ENCODE measurements around the gene LIN7C. TPM values are rescaled to one million over a fixed set of nuclear protein-coding genes. Genes with fewer than 3 reads are reported as not detected.
"Not testable (repeated sequence)": the region's sequence is repeated elsewhere in the genome, so short reads cannot be mapped to it uniquely, and the experiment has no call there.

LIN7C gene
- total RNA-seq, 1 donor from 2014 or later = 31.0 TPM

DNA sequence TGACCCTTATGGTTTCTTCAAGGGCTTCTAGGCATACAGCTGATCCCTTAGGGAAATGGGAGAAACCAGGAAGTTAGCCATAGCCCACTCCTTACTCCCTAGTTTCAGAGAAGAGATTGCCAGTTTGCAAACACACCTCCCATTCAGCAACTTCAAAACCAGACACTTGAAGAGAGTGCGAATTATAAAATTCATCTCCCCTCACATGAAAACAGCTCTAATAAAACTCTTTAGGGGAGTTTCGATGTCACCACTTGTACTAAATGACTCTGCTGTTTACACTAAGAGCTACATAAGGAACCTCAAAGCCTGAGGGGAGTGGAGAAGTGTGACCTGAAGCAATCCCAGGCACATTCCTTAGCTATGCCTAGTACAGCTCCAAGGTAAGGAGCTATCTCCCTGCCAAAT lies 42.3 kb downstream of the LIN7C start:
- H3K36me3 Mint-ChIP-seq (ENCODE audit: low read depth) = no peaks in the 10 kb centered on the region
- H3K27ac Mint-ChIP-seq = no peak overlapping the region
- H3K27me3 Mint-ChIP-seq (ENCODE audit: low read depth) = peaks cover 26% of the 10 kb centered on the region
- H3K4me3 Mint-ChIP-seq (ENCODE audit: low read depth) = no peak overlapping the region
- intact Hi-C loops (cut with micrococcal nuclease) = no loop called here
- DNase-seq (ENCODE audit: low spot score) = no peak
- H3K9me3 Mint-ChIP-seq = no peaks in the 10 kb centered on the region
- H3K4me1 Mint-ChIP-seq (ENCODE audit: low read depth) = no peaks in the 10 kb centered on the region

GRCh38 chr11:27462543-27462942 lies 44.0 kb downstream of the LIN7C start:
- Mint-ChIP-seq H3K27me3 (ENCODE audit: low read depth) (peaks cover 10% of the 10 kb centered on the region), H3K4me1 (ENCODE audit: low read depth) (no peaks in the 10 kb centered on the region), H3K27ac (no peak overlapping the region), H3K36me3 (ENCODE audit: low read depth) (no peaks in the 10 kb centered on the region), H3K4me3 (ENCODE audit: low read depth) (no peak overlapping the region), H3K9me3 (no peaks in the 10 kb centered on the region)
- no peak for DNase-seq (ENCODE audit: low spot score)
- intact Hi-C loops (cut with micrococcal nuclease) = no loop called here

- intact Hi-C loops (cut with micrococcal nuclease) = no loop called here
- no peaks in the 10 kb centered on the region for H3K36me3 Mint-ChIP-seq (ENCODE audit: low read depth)
- H3K27me3 Mint-ChIP-seq (ENCODE audit: low read depth) = peaks cover 5% of the 10 kb centered on the region
- H3K4me1 Mint-ChIP-seq (ENCODE audit: low read depth) = no peaks in the 10 kb centered on the region
- H3K4me3 Mint-ChIP-seq (ENCODE audit: low read depth) = no peak overlapping the region
- H3K9me3 Mint-ChIP-seq = no peaks in the 10 kb centered on the region
- DNase-seq (ENCODE audit: low spot score) = no peak
- H3K27ac Mint-ChIP-seq = no peak overlapping the region
Observed at GRCh38 chr11:27460158-27460978, 46.2 kb downstream of the LIN7C start.

- Mint-ChIP-seq H3K36me3 (ENCODE audit: low read depth) (no peaks in the 10 kb centered on the region), H3K4me1 (ENCODE audit: low read depth) (no peaks in the 10 kb centered on the region), H3K27me3 (ENCODE audit: low read depth) (peaks cover 4% of the 10 kb centered on the region), H3K4me3 (ENCODE audit: low read depth) (no peak overlapping the region), H3K9me3 (no peaks in the 10 kb centered on the region), H3K27ac (no peak overlapping the region)
- DNase-seq (ENCODE audit: low spot score) = no peak
- intact Hi-C loops (cut with micrococcal nuclease) = no loop called here
Observed at GRCh38 chr11:27459191-27459590, 47.4 kb downstream of the LIN7C start.

DNA sequence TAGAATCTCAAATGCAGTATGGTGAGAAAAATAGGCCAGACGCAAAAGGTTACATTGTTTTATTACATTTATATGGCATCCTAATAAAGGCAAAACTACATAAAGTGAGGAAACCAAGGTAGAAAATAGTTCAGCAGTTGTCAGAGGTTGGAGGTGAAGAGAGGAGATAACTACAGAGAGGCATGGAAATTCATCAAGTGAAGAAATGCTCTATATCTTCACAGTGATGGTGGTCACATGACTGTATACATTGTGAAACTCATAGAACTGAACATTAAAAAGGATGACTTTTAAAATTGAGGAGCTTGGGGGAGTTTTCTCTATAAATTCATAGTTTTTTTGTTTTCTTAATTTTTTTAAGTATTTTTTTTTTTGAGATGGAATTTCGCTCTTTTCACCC lies 48.4 kb downstream of the LIN7C start:
- Mint-ChIP-seq H3K4me3 (ENCODE audit: low read depth) (no peak overlapping the region), H3K27ac (no peak overlapping the region), H3K9me3 (no peaks in the 10 kb centered on the region), H3K27me3 (ENCODE audit: low read depth) (peaks cover 4% of the 10 kb centered on the region), H3K4me1 (ENCODE audit: low read depth) (no peaks in the 10 kb centered on the region), H3K36me3 (ENCODE audit: low read depth) (no peaks in the 10 kb centered on the region)
- intact Hi-C loops (cut with micrococcal nuclease) = no loop called here
- no peak for DNase-seq (ENCODE audit: low spot score)

DNA sequence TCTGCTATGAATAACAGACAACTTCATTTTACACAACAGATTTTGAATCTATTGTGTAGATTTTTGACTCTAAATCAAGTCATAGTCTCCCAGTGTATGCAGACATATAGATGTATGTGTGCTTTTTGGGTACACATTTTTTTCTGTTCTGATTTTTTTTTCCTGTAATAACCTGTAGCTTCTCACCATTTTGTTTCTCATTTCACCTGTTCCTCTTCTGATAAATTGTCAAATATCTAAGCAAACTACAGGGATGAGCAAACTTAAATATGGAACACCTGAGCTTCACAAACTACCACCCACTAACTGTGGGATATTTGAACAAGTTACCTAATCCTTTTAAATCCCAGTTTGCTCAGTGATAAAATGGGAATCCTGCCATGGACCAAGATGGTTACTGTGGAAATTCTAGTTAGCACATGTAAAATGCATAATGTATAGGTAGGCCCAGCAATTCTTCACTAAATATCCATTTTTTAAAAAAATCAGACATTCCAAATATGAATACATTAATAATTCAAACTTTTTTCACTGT lies 49.7 kb downstream of the LIN7C start:
- no peak overlapping the region for H3K4me3 Mint-ChIP-seq (ENCODE audit: low read depth)
- H3K27ac Mint-ChIP-seq = no peak overlapping the region
- no peaks in the 10 kb centered on the region for H3K4me1 Mint-ChIP-seq (ENCODE audit: low read depth)
- no peaks in the 10 kb centered on the region for H3K9me3 Mint-ChIP-seq
- no peaks in the 10 kb centered on the region for H3K36me3 Mint-ChIP-seq (ENCODE audit: low read depth)
- peaks cover 4% of the 10 kb centered on the region for H3K27me3 Mint-ChIP-seq (ENCODE audit: low read depth)
- DNase-seq (ENCODE audit: low spot score) = no peak
- intact Hi-C loops (cut with micrococcal nuclease) = no loop called here

GRCh38 chr11:27456140-27456794 lies 50.3 kb downstream of the LIN7C start:
- no peaks in the 10 kb centered on the region for H3K9me3 Mint-ChIP-seq
- peaks cover 4% of the 10 kb centered on the region for H3K27me3 Mint-ChIP-seq (ENCODE audit: low read depth)
- no peaks in the 10 kb centered on the region for H3K36me3 Mint-ChIP-seq (ENCODE audit: low read depth)
- H3K4me3 Mint-ChIP-seq (ENCODE audit: low read depth) = no peak overlapping the region
- H3K27ac Mint-ChIP-seq = no peak overlapping the region
- DNase-seq (ENCODE audit: low spot score) = no peak
- intact Hi-C loops (cut with micrococcal nuclease) = no loop called here
- H3K4me1 Mint-ChIP-seq (ENCODE audit: low read depth) = no peaks in the 10 kb centered on the region

DNA sequence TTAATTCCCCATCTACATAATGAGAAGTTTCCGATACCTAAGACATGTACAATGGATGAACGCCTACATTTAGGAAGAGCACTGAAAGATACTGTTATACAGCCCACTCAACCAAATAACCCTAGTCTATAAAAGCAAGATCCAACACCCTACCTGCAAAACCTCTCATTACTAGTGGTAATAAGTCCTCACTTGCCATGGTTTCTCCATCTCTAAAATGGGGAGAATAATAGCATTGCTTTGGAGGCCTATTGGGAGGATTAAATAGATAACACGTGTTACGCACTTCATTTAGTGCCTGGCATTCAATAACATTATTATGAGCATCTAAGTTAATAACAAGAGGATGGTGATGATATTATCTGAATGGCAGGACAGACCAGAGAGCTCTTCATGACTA lies 50.9 kb downstream of the LIN7C start:
- H3K27me3 Mint-ChIP-seq (ENCODE audit: low read depth) = peaks cover 4% of the 10 kb centered on the region
- H3K9me3 Mint-ChIP-seq = no peaks in the 10 kb centered on the region
- no peaks in the 10 kb centered on the region for H3K36me3 Mint-ChIP-seq (ENCODE audit: low read depth)
- no peak overlapping the region for H3K4me3 Mint-ChIP-seq (ENCODE audit: low read depth)
- intact Hi-C loops (cut with micrococcal nuclease) = no loop called here
- H3K4me1 Mint-ChIP-seq (ENCODE audit: low read depth) = no peaks in the 10 kb centered on the region
- H3K27ac Mint-ChIP-seq = no peak overlapping the region
- DNase-seq (ENCODE audit: low spot score) = no peak

GRCh38 chr11:27453701-27454100 lies 52.9 kb downstream of the LIN7C start:
- Mint-ChIP-seq H3K4me3 (ENCODE audit: low read depth) (no peak overlapping the region), H3K36me3 (ENCODE audit: low read depth) (no peaks in the 10 kb centered on the region), H3K9me3 (no peaks in the 10 kb centered on the region), H3K4me1 (ENCODE audit: low read depth) (no peaks in the 10 kb centered on the region), H3K27me3 (ENCODE audit: low read depth) (peaks cover 4% of the 10 kb centered on the region), H3K27ac (no peak overlapping the region)
- no peak for DNase-seq (ENCODE audit: low spot score)
- intact Hi-C loops (cut with micrococcal nuclease) = no loop called here

- Mint-ChIP-seq H3K36me3 (ENCODE audit: low read depth) (no peaks in the 10 kb centered on the region), H3K4me3 (ENCODE audit: low read depth) (no peak overlapping the region), H3K4me1 (ENCODE audit: low read depth) (no peaks in the 10 kb centered on the region), H3K9me3 (no peaks in the 10 kb centered on the region), H3K27ac (no peak overlapping the region), H3K27me3 (ENCODE audit: low read depth) (peaks cover 4% of the 10 kb centered on the region)
- intact Hi-C loops (cut with micrococcal nuclease) = no loop called here
- DNase-seq (ENCODE audit: low spot score) = no peak
Observed at GRCh38 chr11:27452147-27452546, 54.4 kb downstream of the LIN7C start.

- intact Hi-C loops (cut with micrococcal nuclease) = no loop called here
- Mint-ChIP-seq H3K9me3 (no peaks in the 10 kb centered on the region), H3K27ac (no peak overlapping the region), H3K36me3 (ENCODE audit: low read depth) (no peaks in the 10 kb centered on the region), H3K4me3 (ENCODE audit: low read depth) (no peak overlapping the region), H3K27me3 (ENCODE audit: low read depth) (peaks cover 4% of the 10 kb centered on the region), H3K4me1 (ENCODE audit: low read depth) (no peaks in the 10 kb centered on the region)
- no peak for DNase-seq (ENCODE audit: low spot score)
Observed at GRCh38 chr11:27451244-27451965, 55.2 kb downstream of the LIN7C start.

DNA sequence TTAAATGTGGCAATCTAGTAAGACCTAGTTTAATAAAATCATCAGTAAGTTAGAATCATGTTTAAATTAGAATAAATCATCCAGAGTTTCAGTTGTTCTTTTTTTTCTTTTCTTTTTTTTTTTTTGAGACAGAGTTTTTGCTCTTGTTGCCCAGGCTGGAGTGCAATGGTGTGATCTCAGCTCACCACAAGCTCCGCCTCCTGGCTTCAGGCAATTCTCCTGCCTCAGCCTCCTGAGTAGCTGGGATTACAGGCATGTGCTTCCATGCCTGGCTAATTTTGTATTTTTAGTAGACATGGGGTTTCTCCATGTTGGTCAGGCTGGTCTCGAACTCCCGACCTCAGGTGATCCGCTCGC lies 58.4 kb downstream of the LIN7C start:
- H3K27me3 Mint-ChIP-seq (ENCODE audit: low read depth); H3K9me3 Mint-ChIP-seq; H3K27ac Mint-ChIP-seq; intact Hi-C loops (cut with micrococcal nuclease); DNase-seq (ENCODE audit: low spot score); H3K4me1 Mint-ChIP-seq (ENCODE audit: low read depth); H3K4me3 Mint-ChIP-seq (ENCODE audit: low read depth); H3K36me3 Mint-ChIP-seq (ENCODE audit: low read depth): not testable (repeated sequence)
